Neuronal stem cell (in vitro differentiated cells): Measurements from ENCODE around the gene ALDH1L1.

ENCODE experiments used
- DNase-seq: peaks from one replicate; pipeline ENCODE4 v3.0.0-alpha.2; 2013; ENCODE audit warnings: low spot score
- H2AFZ ChIP-seq: one replicate; pipeline ENCODE4 v1.6.1; 2013; ENCODE audit warnings: mild to moderate bottlenecking, low read length, inconsistent platforms
- H2AK5ac ChIP-seq: 2 replicates; pipeline ENCODE4 v1.6.1; 2013; ENCODE audit warnings: low read depth, mild to moderate bottlenecking, inconsistent platforms, low read length, moderate library complexity, mixed read lengths
- H2BK120ac ChIP-seq: 2 replicates; pipeline ENCODE4 v1.6.1; 2013; ENCODE audit warnings: low read depth, mild to moderate bottlenecking, inconsistent platforms, low read length, moderate library complexity, mixed read lengths
- H2BK12ac ChIP-seq: one replicate; pipeline ENCODE4 v1.6.1; 2013; ENCODE audit warnings: low read length, inconsistent platforms
- H2BK15ac ChIP-seq: 2 replicates; pipeline ENCODE4 v1.6.1; 2013; ENCODE audit warnings: mild to moderate bottlenecking, low read length, inconsistent platforms, mixed read lengths
- H2BK5ac ChIP-seq: one replicate; pipeline ENCODE4 v1.6.1; 2013; ENCODE audit warnings: inconsistent platforms, mild to moderate bottlenecking, low read length, moderate library complexity
- H3K14ac ChIP-seq: one replicate; pipeline ENCODE4 v1.6.1; 2013; ENCODE audit warnings: low read length, inconsistent platforms
- H3K18ac ChIP-seq: 2 replicates; pipeline ENCODE4 v1.6.1; 2013; ENCODE audit warnings: low read length, inconsistent platforms
- H3K23ac ChIP-seq: 2 replicates; pipeline ENCODE4 v1.6.1; 2013; ENCODE audit warnings: low read depth, mild to moderate bottlenecking, mixed read lengths, low read length, inconsistent platforms; ENCODE audit not compliant: poor library complexity
- H3K27ac ChIP-seq: replicated peaks from 3 replicates; pipeline ENCODE4 v1.5.1; 2013; ENCODE audit warnings: low read length, inconsistent platforms
- H3K27me3 ChIP-seq, 3 experiments: 2 replicates each; pipeline ENCODE4 v1.6.1; 2013; ENCODE audit warnings: low read length in 3 of 3, mild to moderate bottlenecking in 2 of 3, inconsistent platforms in 1 of 3, low read depth in 1 of 3, mixed read lengths in 1 of 3, moderate library complexity in 1 of 3; ENCODE audit not compliant: control insufficient read depth in 3 of 3, insufficient read depth in 3 of 3
- H3K36me3 ChIP-seq, 2 donors: replicated peaks in 1 of 2; 2 replicates each; pipeline ENCODE4 v1.6.1; 2013; ENCODE audit warnings: low read length in 2 of 2; ENCODE audit not compliant: control insufficient read depth in 2 of 2, insufficient read depth in 2 of 2
- H3K4ac ChIP-seq: 2 replicates; pipeline ENCODE4 v1.6.1; 2013; ENCODE audit warnings: inconsistent platforms, mild to moderate bottlenecking, low read length, moderate library complexity
- H3K4me1 ChIP-seq, 2 donors: 1 replicate in 1 of 2; 2 replicates in 1 of 2; pipeline ENCODE4 v1.6.1; 2013; ENCODE audit warnings: low read length in 2 of 2, low read depth in 1 of 2; ENCODE audit not compliant: control insufficient read depth in 2 of 2, insufficient read depth in 1 of 2
- H3K4me2 ChIP-seq: one replicate; pipeline ENCODE4 v1.6.1; 2013; ENCODE audit warnings: mild to moderate bottlenecking, low read length, inconsistent platforms; ENCODE audit not compliant: insufficient read depth, poor library complexity, severe bottlenecking
- H3K4me3 ChIP-seq, 2 donors: 2 replicates each; pipeline ENCODE4 v1.5.1; 2013; ENCODE audit warnings: low read length in 2 of 2, mild to moderate bottlenecking in 2 of 2, inconsistent platforms in 1 of 2, moderate library complexity in 1 of 2
- H3K79me1 ChIP-seq: one replicate; pipeline ENCODE4 v1.6.1; 2013; ENCODE audit warnings: low read depth, mild to moderate bottlenecking, inconsistent platforms, low read length, moderate library complexity
- H3K9ac ChIP-seq: one replicate; pipeline ENCODE4 v1.6.1; 2013; ENCODE audit warnings: mild to moderate bottlenecking, low read depth, low read length, inconsistent platforms; ENCODE audit not compliant: poor library complexity
- H3K9me3 ChIP-seq, 2 donors: replicated peaks in 1 of 2; 2 replicates each; pipeline versions ENCODE3 to v1.6.1; 2013; ENCODE audit warnings: low read length in 2 of 2, mild to moderate bottlenecking in 2 of 2, inconsistent platforms in 1 of 2, low read depth in 1 of 2, mixed read lengths in 1 of 2, moderate library complexity in 1 of 2; ENCODE audit not compliant: control insufficient read depth in 2 of 2, insufficient read depth in 1 of 2
- H4K8ac ChIP-seq: one replicate; pipeline ENCODE4 v1.6.1; 2013; ENCODE audit warnings: low read depth, mild to moderate bottlenecking, inconsistent platforms, low read length, moderate library complexity
- H4K91ac ChIP-seq: one replicate; pipeline ENCODE4 v1.6.1; 2013; ENCODE audit warnings: low read length, low read depth, mild to moderate bottlenecking, inconsistent platforms; ENCODE audit not compliant: poor library complexity
- WGBS, 2 donors: extraction: QIAGEN DNeasy Blood & Tissue Kit; methylation state at CpG; one replicate each; pipeline ENCODE4 v1.1.7; 2013; ENCODE audit warnings: missing lambda C conversion rate in 2 of 2, mixed read lengths in 1 of 2; ENCODE audit not compliant: insufficient read length in 2 of 2, insufficient replicate concordance in 1 of 2; ENCODE audit errors: extremely low coverage in 2 of 2; 5-methylcytosine and 5-hydroxymethylcytosine counted together

ALDH1L1 gene

DNA sequence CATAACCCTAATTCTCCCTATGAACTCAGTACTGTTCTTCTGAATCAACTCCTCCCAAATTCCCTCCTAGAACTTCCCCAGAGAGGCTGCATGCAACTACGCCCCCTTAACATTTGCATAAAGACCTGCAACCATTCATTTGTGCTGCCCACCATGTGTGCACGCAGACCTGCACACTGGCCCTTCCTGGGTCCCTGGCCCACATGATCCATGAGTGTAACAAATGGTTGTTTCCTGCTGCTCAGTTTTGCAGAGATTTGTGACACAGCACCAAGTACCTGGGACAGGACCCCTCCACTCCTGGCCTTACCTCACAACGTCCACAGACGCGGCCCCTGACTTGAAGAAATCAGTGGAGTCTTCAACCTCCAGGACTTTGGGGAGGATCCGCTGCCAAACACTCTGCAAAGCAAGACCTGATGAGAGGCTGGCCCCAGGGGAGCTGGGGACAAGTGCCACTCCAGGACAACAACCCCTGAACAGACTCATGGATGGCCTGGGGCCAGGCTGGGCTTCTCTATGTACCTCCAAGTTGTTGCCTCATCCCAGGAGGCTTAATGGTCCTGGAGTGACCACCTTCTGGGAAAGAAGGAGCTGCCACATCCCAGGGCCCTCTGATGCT is 33.8 kb downstream of the ALDH1L1 start:
- H3K4me2 ChIP-seq: no peak overlapping the region
- H3K27ac ChIP-seq: no peak overlapping the region
- no peak overlapping the region for H2BK15ac ChIP-seq
- H3K36me3 ChIP-seq: no peaks in the 10 kb centered on the region
- no peaks in the 10 kb centered on the region for H3K79me1 ChIP-seq
- no peak overlapping the region for H2BK5ac ChIP-seq
- no peak overlapping the region for H2AFZ ChIP-seq
- no peak overlapping the region for H3K4me3 ChIP-seq
- no peaks in the 10 kb centered on the region for H3K9me3 ChIP-seq
- H3K23ac ChIP-seq: no peak overlapping the region
- no peak overlapping the region for H2BK12ac ChIP-seq
- WGBS, 2 donors: no CpG with 5 or more reads among the region's 6 CpGs
- H3K27me3 ChIP-seq: no peaks in the 10 kb centered on the region
- H2AK5ac ChIP-seq: no peak overlapping the region
- no peak overlapping the region for H3K4ac ChIP-seq
- no peak overlapping the region for H2BK120ac ChIP-seq
- H3K4me1 ChIP-seq: no peaks in the 10 kb centered on the region
- no peak overlapping the region for H4K91ac ChIP-seq
- no peak overlapping the region for H4K8ac ChIP-seq
- H3K18ac ChIP-seq: peak overlapping the region; percentile 11
- H3K14ac ChIP-seq: no peak overlapping the region
- no peak overlapping the region for H3K9ac ChIP-seq
- DNase-seq: no peak

DNA sequence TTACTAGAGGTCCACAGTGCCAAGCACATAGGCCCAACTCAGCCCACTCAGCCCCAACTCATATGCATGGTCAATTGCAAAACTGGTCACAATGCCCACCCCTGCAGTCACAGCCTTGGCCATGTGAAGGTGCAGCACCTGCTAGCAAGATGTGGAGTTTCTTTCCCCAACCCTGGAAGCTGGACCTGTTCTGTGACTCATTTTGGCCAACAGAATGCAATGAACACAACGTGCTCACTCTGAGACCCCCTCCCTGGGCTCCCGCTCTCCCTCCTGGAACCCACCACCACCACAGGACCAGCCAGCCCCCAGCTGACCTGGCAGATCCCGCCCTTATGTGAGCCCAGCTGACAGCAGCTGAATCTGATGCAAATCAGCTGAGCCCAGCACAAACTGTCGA is 34.4 kb downstream of the ALDH1L1 start:
- Histone ChIP-seq H2BK15ac (no peak overlapping the region), H2BK5ac (no peak overlapping the region), H3K27ac (no peak overlapping the region), H2AFZ (no peak overlapping the region), H3K79me1 (no peaks in the 10 kb centered on the region), H3K4me3 (no peak overlapping the region), H3K18ac (no peak overlapping the region), H3K4ac (no peak overlapping the region), H3K27me3 (peaks cover 0 to 5% (median 0%) of the 10 kb centered on the region in 3 experiments), H3K14ac (no peak overlapping the region), H3K4me2 (no peak overlapping the region), H3K9me3 (no peaks in the 10 kb centered on the region), H2AK5ac (no peak overlapping the region), H4K91ac (no peak overlapping the region), H2BK12ac (no peak overlapping the region), H4K8ac (no peak overlapping the region), H3K23ac (no peak overlapping the region), H3K9ac (no peak overlapping the region), H3K36me3 (no peaks in the 10 kb centered on the region), H3K4me1 (no peaks in the 10 kb centered on the region), H2BK120ac (no peak overlapping the region)
- DNase-seq: no peak
- no CpG with 5 or more reads among the region's 4 CpGs for WGBS, 2 donors

DNA sequence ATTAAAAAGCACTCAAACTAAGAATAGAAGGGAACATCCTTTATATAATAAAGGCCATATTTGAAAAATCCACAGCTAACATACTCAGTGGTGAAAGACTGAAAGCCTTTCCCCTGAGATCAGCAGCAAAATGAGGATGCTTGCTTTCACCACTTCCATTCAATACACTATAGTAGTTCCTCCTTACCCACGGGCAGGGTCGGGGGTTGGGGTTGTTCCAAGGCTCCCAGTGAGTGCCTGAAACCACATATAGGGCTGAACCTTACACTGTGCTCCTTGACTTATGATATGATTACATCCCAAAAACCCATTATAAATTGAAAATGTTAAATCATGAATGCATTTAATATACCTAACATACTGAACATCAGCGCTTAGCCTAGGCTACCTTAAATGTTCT is 37.7 kb downstream of the ALDH1L1 start:
- no peak overlapping the region for H3K18ac ChIP-seq
- no peaks in the 10 kb centered on the region for H3K9me3 ChIP-seq
- no peak overlapping the region for H3K14ac ChIP-seq
- no peak overlapping the region for H2AFZ ChIP-seq
- H3K4me3 ChIP-seq: no peak overlapping the region
- no peak for DNase-seq
- no peak overlapping the region for H2BK5ac ChIP-seq
- H2BK15ac ChIP-seq: no peak overlapping the region
- no peak overlapping the region for H2BK12ac ChIP-seq
- H3K36me3 ChIP-seq: no peaks in the 10 kb centered on the region
- H2BK120ac ChIP-seq: no peak overlapping the region
- no peaks in the 10 kb centered on the region for H3K4me1 ChIP-seq
- no peak overlapping the region for H4K91ac ChIP-seq
- no peak overlapping the region for H4K8ac ChIP-seq
- H3K9ac ChIP-seq: no peak overlapping the region
- no peaks in the 10 kb centered on the region for H3K79me1 ChIP-seq
- H2AK5ac ChIP-seq: no peak overlapping the region
- H3K23ac ChIP-seq: no peak overlapping the region
- H3K27ac ChIP-seq: no peak overlapping the region
- no CpG with 5 or more reads among the region's 3 CpGs for WGBS, 2 donors
- H3K27me3 ChIP-seq: peaks cover 0 to 5% (median 0%) of the 10 kb centered on the region in 3 experiments
- no peak overlapping the region for H3K4ac ChIP-seq
- H3K4me2 ChIP-seq: no peak overlapping the region

DNA sequence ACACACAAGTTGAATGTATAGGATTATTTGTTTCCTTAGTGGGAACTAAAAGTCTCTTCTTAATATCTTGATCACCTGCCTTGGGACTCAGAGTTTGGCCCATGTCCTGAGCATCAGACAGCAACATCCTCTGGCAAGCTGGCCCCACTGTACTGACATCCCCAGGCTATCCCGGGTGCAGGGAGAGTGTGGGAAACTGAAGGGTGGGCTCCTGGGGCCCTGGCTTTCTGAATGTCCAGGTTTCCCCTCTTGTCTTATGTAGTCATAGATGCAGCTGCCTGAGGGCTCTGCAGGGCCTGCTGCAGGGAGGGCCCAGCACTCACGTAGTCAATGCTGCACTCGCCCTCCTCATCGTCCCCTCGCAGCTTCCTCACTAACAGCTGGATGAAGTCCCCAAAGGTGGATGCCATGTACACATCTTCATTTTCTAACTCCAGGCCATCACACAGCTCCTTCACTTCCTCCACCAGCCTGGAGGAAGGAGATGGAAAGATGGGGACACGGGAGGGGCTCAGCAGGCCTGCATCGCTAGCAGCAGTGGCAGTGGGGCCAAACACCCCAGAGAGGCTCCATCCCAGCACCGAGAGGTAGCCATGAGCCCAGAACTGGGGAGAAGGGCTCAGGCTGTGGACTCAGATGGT is 42.8 kb downstream of the ALDH1L1 start:
- Histone ChIP-seq H2BK12ac (no peak overlapping the region), H2BK15ac (no peak overlapping the region)

More for the DNA sequence above, 42.8 kb downstream of the ALDH1L1 start:
- no peaks in the 10 kb centered on the region for H3K9me3 ChIP-seq
- H3K23ac ChIP-seq: no peak overlapping the region
- no peak overlapping the region for H4K8ac ChIP-seq
- H2BK120ac ChIP-seq: no peak overlapping the region
- H3K27me3 ChIP-seq: peaks cover 0 to 24% (median 0%) of the 10 kb centered on the region in 3 experiments
- no peak overlapping the region for H2BK5ac ChIP-seq
- peak overlapping the region; percentile 81 for H3K18ac ChIP-seq
- no peak overlapping the region for H4K91ac ChIP-seq
- DNase-seq: no peak
- no peak overlapping the region for H3K27ac ChIP-seq
- no peak overlapping the region for H3K4me2 ChIP-seq
- WGBS, 2 donors: no CpG with 5 or more reads among the region's 8 CpGs
- no peaks in the 10 kb centered on the region for H3K79me1 ChIP-seq
- no peaks in the 10 kb centered on the region for H3K36me3 ChIP-seq
- peak overlapping the region; percentile 76 for H2AK5ac ChIP-seq
- no peak overlapping the region for H2AFZ ChIP-seq
- H3K9ac ChIP-seq: no peak overlapping the region
- H3K4ac ChIP-seq: no peak overlapping the region
- H3K4me3 ChIP-seq: no peak overlapping the region
- no peak overlapping the region for H3K14ac ChIP-seq
- peaks cover 0 to 7% of the 10 kb centered on the region in 2 donors for H3K4me1 ChIP-seq
